Upper lobe of left lung (tissue), 4 donors: ENCODE results near the gene PRKCA.

Experiments used
- POLR2A ChIP-seq, 4 donors: fragments of 450-650 bp; IDR thresholded peaks; one replicate each; pipeline ENCODE4 v1.5.1; 2016 to 2017; ENCODE audit warnings: antibody characterized with exemption in 4 of 4, mild to moderate bottlenecking in 2 of 4
- POLR2AphosphoS5 ChIP-seq, 2 donors: sonication (generic); formaldehyde crosslinking; IDR thresholded peaks; one replicate each; pipeline ENCODE4 v1.5.1; 2017; ENCODE audit warnings: antibody characterized with exemption in 2 of 2

GRCh38 chr17:66306446-66306845 lies 4.0 kb downstream of the PRKCA start:
- TF ChIP-seq POLR2A (IDR thresholded peaks at IDR 0.05) (no peak), POLR2AphosphoS5 (IDR thresholded peaks at IDR 0.05) (no peak)
